GM12878 (cell line): ENCODE measurements around the gene TBKBP1. TPM values are rescaled to one million over a fixed set of nuclear protein-coding genes. Genes with fewer than 3 reads are reported as not detected.

Experiments
- ATF7 ChIP-seq: fragments of 450-650 bp; IDR thresholded peaks from 2 replicates; pipeline ENCODE4 v1.6.1; 2016; ENCODE audit warnings: low read depth, mild to moderate bottlenecking
- BCLAF1 ChIP-seq: fragments of 450-650 bp; IDR thresholded peaks from 2 replicates; pipeline ENCODE4 v1.6.1; 2017; ENCODE audit warnings: antibody characterized with exemption, mild to moderate bottlenecking, moderate library complexity
- BMI1 ChIP-seq: fragments of 450-650 bp; IDR thresholded peaks from 2 replicates; pipeline ENCODE4 v1.6.1; 2016; ENCODE audit warnings: mild to moderate bottlenecking, moderate library complexity, borderline replicate concordance
- KDM1A ChIP-seq: fragments of 200-600 bp; sonication (generic); IDR thresholded peaks from 2 replicates; pipeline ENCODE4 v1.6.1; 2016; ENCODE audit warnings: borderline replicate concordance
- KLF5 ChIP-seq: fragments of 450-650 bp; IDR thresholded peaks from 2 replicates; pipeline ENCODE4 v1.6.1; 2014; ENCODE audit warnings: mild to moderate bottlenecking; ENCODE audit not compliant: partially characterized antibody
- RBBP5 ChIP-seq: fragments of 200-600 bp; sonication (generic); conservative IDR thresholded peaks from 2 replicates; pipeline ENCODE4 v1.6.1; 2016
- RELA ChIP-seq: fragments of 450-650 bp; IDR thresholded peaks from 2 replicates; pipeline ENCODE4 v1.8.0; 2014; ENCODE audit warnings: borderline replicate concordance; ENCODE audit not compliant: partially characterized antibody
- SMC3 ChIP-seq: IDR thresholded peaks from 2 replicates; pipeline ENCODE4 v1.6.1; 2011; ENCODE audit warnings: low read length, improper control_type of control experiment, borderline replicate concordance
- SUZ12 ChIP-seq: fragments of 200-600 bp; sonication (generic); IDR thresholded peaks from one replicate; pipeline ENCODE4 v1.6.1; 2018; ENCODE audit warnings: antibody characterized with exemption, mild to moderate bottlenecking; ENCODE audit not compliant: unreplicated experiment
- TAF1 ChIP-seq: IDR thresholded peaks from 2 replicates; pipeline ENCODE4 v1.6.1; 2011; ENCODE audit warnings: mild to moderate bottlenecking, low read depth, low read length, borderline replicate concordance
- WRNIP1 ChIP-seq: IDR thresholded peaks from 2 replicates; pipeline ENCODE4 v1.6.1; 2011; ENCODE audit warnings: low read depth, low read length, improper control_type of control experiment, borderline replicate concordance
- ZNF274 ChIP-seq: IDR thresholded peaks from one replicate; pipeline ENCODE4 v1.8.0; 2011; ENCODE audit not compliant: insufficient read length, insufficient read depth
- ZNF384 ChIP-seq: IDR thresholded peaks from 2 replicates; pipeline ENCODE4 v1.6.1; 2012; ENCODE audit warnings: low read depth, mild to moderate bottlenecking, low read length, improper control_type of control experiment, borderline replicate concordance
- polyA plus RNA-seq, 11 experiments: library from polyadenylated mRNA; depleted of rRNA in 4 of 11; unstranded in 6 of 11; stranded (reverse) in 5 of 11; fragments of >200 nt; fragmentation: Nextera tagmentation in 4 of 11; fragmentation: Illumina TruSeq in 1 of 11; extraction: Ambion mirVana in 4 of 11; extraction: Trizol in 1 of 11; gene quantifications; 1 replicate in 1 of 11; 2 replicates in 10 of 11; pipeline versions ENCODE4 v1.2.1 to v1.2.3, GENCODE V29; 2011 to 2016; ENCODE audit warnings: inconsistent platforms in 2 of 11, missing spikeins in 2 of 11, low read depth in 1 of 11
- total RNA-seq, 4 experiments: library from RNA; depleted of rRNA in 3 of 4; stranded (reverse); fragments of >200 nt in 3 of 4; fragmentation: Illumina TruSeq in 1 of 4; extraction: Trizol in 1 of 4; gene quantifications; 2 replicates each; pipeline versions ENCODE4 v1.2.1 to v1.2.3, GENCODE V29; 2013 to 2021
- TF ChIP-seq, protein P1 (sequence below): fragments of 450-650 bp; formaldehyde crosslinking; IDR thresholded peaks from 2 replicates; pipeline ENCODE4 v1.4.0; 2022; ENCODE audit warnings: mild to moderate bottlenecking, moderate library complexity
- TF ChIP-seq, protein P2 (sequence below): fragments of 450-650 bp; IDR thresholded peaks from 2 replicates; pipeline ENCODE4 v1.6.1; 2017; ENCODE audit warnings: mild to moderate bottlenecking, moderate library complexity
- TF ChIP-seq, protein P3 (sequence below), 3 experiments: IDR thresholded peaks in 2 of 3; conservative IDR thresholded peaks in 1 of 3; 2 replicates each; pipeline ENCODE4 v1.5.1; 2011; ENCODE audit warnings: low read depth in 3 of 3, low read length in 3 of 3, mild to moderate bottlenecking in 3 of 3, control low read depth in 2 of 3, moderate library complexity in 2 of 3, inconsistent platforms in 1 of 3, mixed read lengths in 1 of 3; ENCODE audit not compliant: control insufficient read depth in 2 of 3, insufficient read depth in 1 of 3; ENCODE audit errors: extremely low read depth in 1 of 3

TBKBP1 gene
- total and polyA plus RNA-seq, 10 of the 15 experiments (the other 5 are each of a cell fraction or from before 2014, with no cell fraction given) = 0.11 to 2.7 (median 0.74) TPM; not detected in 3

- TF ChIP-seq KLF5 = peak; percentile 63
- no peak for TF ChIP-seq ATF7
- TF ChIP-seq, protein P1, sequence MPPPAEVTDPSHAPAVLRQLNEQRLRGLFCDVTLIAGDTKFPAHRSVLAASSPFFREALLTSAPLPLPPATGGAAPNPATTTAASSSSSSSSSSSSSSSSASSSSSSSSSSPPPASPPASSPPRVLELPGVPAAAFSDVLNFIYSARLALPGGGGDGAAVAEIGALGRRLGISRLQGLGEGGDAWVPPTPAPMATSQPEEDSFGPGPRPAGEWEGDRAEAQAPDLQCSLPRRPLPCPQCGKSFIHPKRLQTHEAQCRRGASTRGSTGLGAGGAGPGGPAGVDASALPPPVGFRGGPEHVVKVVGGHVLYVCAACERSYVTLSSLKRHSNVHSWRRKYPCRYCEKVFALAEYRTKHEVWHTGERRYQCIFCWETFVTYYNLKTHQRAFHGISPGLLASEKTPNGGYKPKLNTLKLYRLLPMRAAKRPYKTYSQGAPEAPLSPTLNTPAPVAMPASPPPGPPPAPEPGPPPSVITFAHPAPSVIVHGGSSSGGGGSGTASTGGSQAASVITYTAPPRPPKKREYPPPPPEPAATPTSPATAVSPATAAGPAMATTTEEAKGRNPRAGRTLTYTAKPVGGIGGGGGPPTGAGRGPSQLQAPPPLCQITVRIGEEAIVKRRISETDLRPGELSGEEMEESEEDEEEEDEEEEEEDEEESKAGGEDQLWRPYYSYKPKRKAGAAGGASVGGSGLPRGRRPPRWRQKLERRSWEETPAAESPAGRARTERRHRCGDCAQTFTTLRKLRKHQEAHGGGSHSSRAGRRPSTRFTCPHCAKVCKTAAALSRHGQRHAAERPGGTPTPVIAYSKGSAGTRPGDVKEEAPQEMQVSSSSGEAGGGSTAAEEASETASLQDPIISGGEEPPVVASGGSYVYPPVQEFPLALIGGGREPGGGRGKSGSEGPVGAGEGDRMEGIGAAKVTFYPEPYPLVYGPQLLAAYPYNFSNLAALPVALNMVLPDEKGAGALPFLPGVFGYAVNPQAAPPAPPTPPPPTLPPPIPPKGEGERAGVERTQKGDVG = no peak
- TF ChIP-seq WRNIP1 = no peak
- no peak for TF ChIP-seq KDM1A
- no peak for TF ChIP-seq SUZ12
- TF ChIP-seq, protein P2, sequence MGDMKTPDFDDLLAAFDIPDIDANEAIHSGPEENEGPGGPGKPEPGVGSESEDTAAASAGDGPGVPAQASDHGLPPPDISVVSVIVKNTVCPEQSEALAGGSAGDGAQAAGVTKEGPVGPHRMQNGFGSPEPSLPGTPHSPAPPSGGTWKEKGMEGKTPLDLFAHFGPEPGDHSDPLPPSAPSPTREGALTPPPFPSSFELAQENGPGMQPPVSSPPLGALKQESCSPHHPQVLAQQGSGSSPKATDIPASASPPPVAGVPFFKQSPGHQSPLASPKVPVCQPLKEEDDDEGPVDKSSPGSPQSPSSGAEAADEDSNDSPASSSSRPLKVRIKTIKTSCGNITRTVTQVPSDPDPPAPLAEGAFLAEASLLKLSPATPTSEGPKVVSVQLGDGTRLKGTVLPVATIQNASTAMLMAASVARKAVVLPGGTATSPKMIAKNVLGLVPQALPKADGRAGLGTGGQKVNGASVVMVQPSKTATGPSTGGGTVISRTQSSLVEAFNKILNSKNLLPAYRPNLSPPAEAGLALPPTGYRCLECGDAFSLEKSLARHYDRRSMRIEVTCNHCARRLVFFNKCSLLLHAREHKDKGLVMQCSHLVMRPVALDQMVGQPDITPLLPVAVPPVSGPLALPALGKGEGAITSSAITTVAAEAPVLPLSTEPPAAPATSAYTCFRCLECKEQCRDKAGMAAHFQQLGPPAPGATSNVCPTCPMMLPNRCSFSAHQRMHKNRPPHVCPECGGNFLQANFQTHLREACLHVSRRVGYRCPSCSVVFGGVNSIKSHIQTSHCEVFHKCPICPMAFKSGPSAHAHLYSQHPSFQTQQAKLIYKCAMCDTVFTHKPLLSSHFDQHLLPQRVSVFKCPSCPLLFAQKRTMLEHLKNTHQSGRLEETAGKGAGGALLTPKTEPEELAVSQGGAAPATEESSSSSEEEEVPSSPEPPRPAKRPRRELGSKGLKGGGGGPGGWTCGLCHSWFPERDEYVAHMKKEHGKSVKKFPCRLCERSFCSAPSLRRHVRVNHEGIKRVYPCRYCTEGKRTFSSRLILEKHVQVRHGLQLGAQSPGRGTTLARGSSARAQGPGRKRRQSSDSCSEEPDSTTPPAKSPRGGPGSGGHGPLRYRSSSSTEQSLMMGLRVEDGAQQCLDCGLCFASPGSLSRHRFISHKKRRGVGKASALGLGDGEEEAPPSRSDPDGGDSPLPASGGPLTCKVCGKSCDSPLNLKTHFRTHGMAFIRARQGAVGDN = peak; percentile 70
- no peak for TF ChIP-seq RBBP5
- TF ChIP-seq ZNF384 = no peak
- no peak for TF ChIP-seq SMC3
- no peak for TF ChIP-seq BMI1
- no peak for TF ChIP-seq RELA
- TF ChIP-seq BCLAF1 = no peak
- TF ChIP-seq, protein P3, sequence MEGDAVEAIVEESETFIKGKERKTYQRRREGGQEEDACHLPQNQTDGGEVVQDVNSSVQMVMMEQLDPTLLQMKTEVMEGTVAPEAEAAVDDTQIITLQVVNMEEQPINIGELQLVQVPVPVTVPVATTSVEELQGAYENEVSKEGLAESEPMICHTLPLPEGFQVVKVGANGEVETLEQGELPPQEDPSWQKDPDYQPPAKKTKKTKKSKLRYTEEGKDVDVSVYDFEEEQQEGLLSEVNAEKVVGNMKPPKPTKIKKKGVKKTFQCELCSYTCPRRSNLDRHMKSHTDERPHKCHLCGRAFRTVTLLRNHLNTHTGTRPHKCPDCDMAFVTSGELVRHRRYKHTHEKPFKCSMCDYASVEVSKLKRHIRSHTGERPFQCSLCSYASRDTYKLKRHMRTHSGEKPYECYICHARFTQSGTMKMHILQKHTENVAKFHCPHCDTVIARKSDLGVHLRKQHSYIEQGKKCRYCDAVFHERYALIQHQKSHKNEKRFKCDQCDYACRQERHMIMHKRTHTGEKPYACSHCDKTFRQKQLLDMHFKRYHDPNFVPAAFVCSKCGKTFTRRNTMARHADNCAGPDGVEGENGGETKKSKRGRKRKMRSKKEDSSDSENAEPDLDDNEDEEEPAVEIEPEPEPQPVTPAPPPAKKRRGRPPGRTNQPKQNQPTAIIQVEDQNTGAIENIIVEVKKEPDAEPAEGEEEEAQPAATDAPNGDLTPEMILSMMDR (IDR thresholded peaks at IDR 0.05 in 2 of 3, conservative IDR thresholded peaks at IDR 0.05 in 1 of 3; ENCODE audit: control insufficient read depth in 2 of 3, extremely low read depth in 1 of 3, insufficient read depth in 1 of 3, low read depth in 3 of 3, low read length in 3 of 3) = no peak
- TF ChIP-seq ZNF274 = no peak
- peak; percentile 95; the same call in 1 of the 2 replicates for TF ChIP-seq TAF1
These were observed 44.6 kb upstream of the TBKBP1 start, which contains the start of gene KPNB1 (continued) for GRCh38 chr17:47649153-47649971.
